CD14-positive monocyte (primary cell): ENCODE results near the gene MRPL43. TPM values are rescaled to one million over a fixed set of nuclear protein-coding genes. Genes with fewer than 3 reads are reported as not detected.
A peak's percentile ranks its signal among the peaks of the same experiment; 100 is the strongest.

Experiments used
- DNase-seq, 3 donors: peaks; one replicate each; pipeline ENCODE4 v3.0.0-alpha.2; 2011 to 2022
- H2AFZ ChIP-seq: 2 replicates; pipeline ENCODE4 v1.6.0; 2012; ENCODE audit warnings: mild to moderate bottlenecking, low read depth, low read length, inconsistent platforms; ENCODE audit not compliant: insufficient read depth, poor library complexity, severe bottlenecking
- H3K27ac ChIP-seq, 2 donors: 1 replicate in 1 of 2; 2 replicates in 1 of 2; pipeline ENCODE4 v1.5.1; 2012 to 2013; ENCODE audit warnings: low read length in 2 of 2, control low read depth in 1 of 2, inconsistent platforms in 1 of 2, low read depth in 1 of 2, mild to moderate bottlenecking in 1 of 2
- H3K27me3 ChIP-seq, 2 donors: one replicate each; pipeline versions ENCODE4 v1.6.0 to v1.6.1; 2011 to 2013; ENCODE audit warnings: low read length in 2 of 2; ENCODE audit not compliant: control insufficient read depth in 2 of 2, insufficient read depth in 2 of 2
- H3K36me3 ChIP-seq, 2 donors: replicated peaks in 1 of 2; 1 replicate in 1 of 2; 2 replicates in 1 of 2; pipeline versions ENCODE4 v1.5.1 to v1.6.1; 2012 to 2013; ENCODE audit warnings: low read length in 2 of 2, control low read depth in 1 of 2, inconsistent platforms in 1 of 2, mild to moderate bottlenecking in 1 of 2; ENCODE audit not compliant: insufficient read depth in 2 of 2, control insufficient read depth in 1 of 2
- H3K4me1 ChIP-seq, 2 donors: 1 replicate in 1 of 2; 2 replicates in 1 of 2; pipeline versions ENCODE4 v1.5.1 to v1.6.1; 2012 to 2013; ENCODE audit warnings: low read length in 2 of 2, control low read depth in 1 of 2, inconsistent platforms in 1 of 2, mild to moderate bottlenecking in 1 of 2, moderate library complexity in 1 of 2; ENCODE audit not compliant: insufficient read depth in 2 of 2, control insufficient read depth in 1 of 2
- H3K4me2 ChIP-seq: replicated peaks from 2 replicates; pipeline ENCODE3; 2012; ENCODE audit warnings: low read length, moderate library complexity, mild to moderate bottlenecking; ENCODE audit not compliant: poor library complexity, severe bottlenecking; ENCODE audit errors: extremely low read depth
- H3K4me3 ChIP-seq, 3 experiments: fragments of 200-600 bp in 1 of 3; sonication (generic) in 1 of 3; replicated peaks in 1 of 3; 1 replicate in 2 of 3; 2 replicates in 1 of 3; pipeline ENCODE4 v1.5.1; 2011 to 2013; ENCODE audit warnings: low read length in 3 of 3, mild to moderate bottlenecking in 3 of 3, control low read depth in 2 of 3, low read depth in 2 of 3, inconsistent platforms in 1 of 3, moderate library complexity in 1 of 3
- H3K79me2 ChIP-seq: 2 replicates; pipeline ENCODE4 v1.6.0; 2012; ENCODE audit warnings: mild to moderate bottlenecking, control low read depth, inconsistent platforms, low read length, moderate library complexity; ENCODE audit not compliant: insufficient read depth
- H3K9ac ChIP-seq: 2 replicates; pipeline ENCODE4 v1.6.0; 2017; ENCODE audit warnings: low read length, mild to moderate bottlenecking; ENCODE audit not compliant: insufficient read depth, poor library complexity, severe bottlenecking
- H3K9me3 ChIP-seq, 2 donors: replicated peaks in 1 of 2; 1 replicate in 1 of 2; 2 replicates in 1 of 2; pipeline versions ENCODE4 v1.5.1 to v1.6.1; 2012 to 2013; ENCODE audit warnings: low read length in 2 of 2, control low read depth in 1 of 2; ENCODE audit not compliant: control insufficient read depth in 1 of 2, insufficient read depth in 1 of 2
- H4K20me1 ChIP-seq: 2 replicates; pipeline ENCODE4 v1.6.0; 2012; ENCODE audit warnings: mild to moderate bottlenecking, low read length, control low read depth, moderate library complexity; ENCODE audit not compliant: insufficient read depth
- H3K27ac Mint-ChIP-seq, 7 donors: one replicate each; pipeline ENCODE4 v1.8.0; 2020; ENCODE audit warnings: mild to moderate bottlenecking in 7 of 7, mixed read lengths in 7 of 7, moderate library complexity in 6 of 7, inconsistent platforms in 2 of 7
- H3K27me3 Mint-ChIP-seq, 3 donors: one replicate each; pipeline ENCODE4 v1.8.0; 2021 to 2022; ENCODE audit warnings: low read depth in 3 of 3, mild to moderate bottlenecking in 3 of 3, mixed read lengths in 3 of 3, moderate library complexity in 3 of 3, inconsistent platforms in 1 of 3
- H3K36me3 Mint-ChIP-seq, 2 donors: one replicate each; pipeline ENCODE4 v1.8.0; 2020; ENCODE audit warnings: mixed read lengths in 2 of 2, inconsistent platforms in 1 of 2, mild to moderate bottlenecking in 1 of 2
- H3K4me1 Mint-ChIP-seq: one replicate; pipeline ENCODE4 v1.8.0; 2020; ENCODE audit warnings: mild to moderate bottlenecking, mixed read lengths
- H3K4me3 Mint-ChIP-seq, 2 donors: one replicate each; pipeline ENCODE4 v1.8.0; 2020; ENCODE audit warnings: mild to moderate bottlenecking in 2 of 2, mixed read lengths in 2 of 2, moderate library complexity in 1 of 2
- H3K9me3 Mint-ChIP-seq, 7 donors: one replicate each; pipeline ENCODE4 v1.8.0; 2020 to 2022; ENCODE audit warnings: mixed read lengths in 7 of 7, mild to moderate bottlenecking in 6 of 7, moderate library complexity in 6 of 7, inconsistent platforms in 2 of 7
- WGBS: methylation state at CpG from one replicate; pipeline ENCODE4 v1.1.5; 2013; ENCODE audit warnings: missing lambda C conversion rate; ENCODE audit not compliant: insufficient coverage; 5-methylcytosine and 5-hydroxymethylcytosine counted together
- intact Hi-C, 2 donors: fragments of 100-400 bp; cut with micrococcal nuclease; formaldehyde crosslinking; loops; one replicate each; pipeline versions ENCODE4 v1.15.0 to v1.15.1; 2023
- polyA plus RNA-seq, 3 donors: library from polyadenylated mRNA; depleted of rRNA in 1 of 3; unstranded in 2 of 3; stranded (reverse) in 1 of 3; fragments of 300-500 nt in 2 of 3; fragments of >200 nt in 1 of 3; fragmentation: Illumina TruSeq in 2 of 3; gene quantifications; 1 replicate in 2 of 3; 2 replicates in 1 of 3; pipeline ENCODE4 v1.2.3, GENCODE V29; 2012 to 2021
- TF ChIP-seq, protein P1 (sequence below): fragments of 200-600 bp; IDR thresholded peaks from one replicate; pipeline ENCODE4 v1.8.0; 2022; ENCODE audit warnings: antibody characterized with exemption, mild to moderate bottlenecking

The MRPL43 gene
- polyA plus RNA-seq, 3 donors: 69.5 to 123 (median 98.0) TPM

- Mint-ChIP-seq H3K4me1 (peaks cover 13% of the 10 kb centered on the region), H3K4me3 (peak overlapping the region in 1 of 2 donors; percentile 20), H3K9me3 (peaks cover 0 to 3% (median 0%) of the 10 kb centered on the region in 7 donors), H3K27me3 (peaks cover 16 to 26% (median 22%) of the 10 kb centered on the region in 3 donors), H3K36me3 (peaks cover 0 to 3% of the 10 kb centered on the region in 2 donors), H3K27ac (peak overlapping the region in 1 of 7 donors; percentile 7)
- Histone ChIP-seq H3K9ac (no peak overlapping the region), H3K27ac (no peak overlapping the region), H3K27me3 (peaks cover 7 to 13% of the 10 kb centered on the region in 2 donors), H3K36me3 (no peaks in the 10 kb centered on the region), H2AFZ (no peak overlapping the region), H4K20me1 (no peaks in the 10 kb centered on the region), H3K4me3 (no peak overlapping the region), H3K79me2 (no peaks in the 10 kb centered on the region), H3K9me3 (no peaks in the 10 kb centered on the region), H3K4me2 (no peak overlapping the region), H3K4me1 (peaks cover 11 to 13% of the 10 kb centered on the region in 2 donors)
- intact Hi-C loops: no loop called here
- TF ChIP-seq, protein P1, sequence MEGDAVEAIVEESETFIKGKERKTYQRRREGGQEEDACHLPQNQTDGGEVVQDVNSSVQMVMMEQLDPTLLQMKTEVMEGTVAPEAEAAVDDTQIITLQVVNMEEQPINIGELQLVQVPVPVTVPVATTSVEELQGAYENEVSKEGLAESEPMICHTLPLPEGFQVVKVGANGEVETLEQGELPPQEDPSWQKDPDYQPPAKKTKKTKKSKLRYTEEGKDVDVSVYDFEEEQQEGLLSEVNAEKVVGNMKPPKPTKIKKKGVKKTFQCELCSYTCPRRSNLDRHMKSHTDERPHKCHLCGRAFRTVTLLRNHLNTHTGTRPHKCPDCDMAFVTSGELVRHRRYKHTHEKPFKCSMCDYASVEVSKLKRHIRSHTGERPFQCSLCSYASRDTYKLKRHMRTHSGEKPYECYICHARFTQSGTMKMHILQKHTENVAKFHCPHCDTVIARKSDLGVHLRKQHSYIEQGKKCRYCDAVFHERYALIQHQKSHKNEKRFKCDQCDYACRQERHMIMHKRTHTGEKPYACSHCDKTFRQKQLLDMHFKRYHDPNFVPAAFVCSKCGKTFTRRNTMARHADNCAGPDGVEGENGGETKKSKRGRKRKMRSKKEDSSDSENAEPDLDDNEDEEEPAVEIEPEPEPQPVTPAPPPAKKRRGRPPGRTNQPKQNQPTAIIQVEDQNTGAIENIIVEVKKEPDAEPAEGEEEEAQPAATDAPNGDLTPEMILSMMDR: no peak
- no peak for DNase-seq
- 100% methylated on average over 4 of the region's 6 CpGs for WGBS
Measured at GRCh38 chr10:100972904-100973535, 14.3 kb downstream of the MRPL43 start.

DNA sequence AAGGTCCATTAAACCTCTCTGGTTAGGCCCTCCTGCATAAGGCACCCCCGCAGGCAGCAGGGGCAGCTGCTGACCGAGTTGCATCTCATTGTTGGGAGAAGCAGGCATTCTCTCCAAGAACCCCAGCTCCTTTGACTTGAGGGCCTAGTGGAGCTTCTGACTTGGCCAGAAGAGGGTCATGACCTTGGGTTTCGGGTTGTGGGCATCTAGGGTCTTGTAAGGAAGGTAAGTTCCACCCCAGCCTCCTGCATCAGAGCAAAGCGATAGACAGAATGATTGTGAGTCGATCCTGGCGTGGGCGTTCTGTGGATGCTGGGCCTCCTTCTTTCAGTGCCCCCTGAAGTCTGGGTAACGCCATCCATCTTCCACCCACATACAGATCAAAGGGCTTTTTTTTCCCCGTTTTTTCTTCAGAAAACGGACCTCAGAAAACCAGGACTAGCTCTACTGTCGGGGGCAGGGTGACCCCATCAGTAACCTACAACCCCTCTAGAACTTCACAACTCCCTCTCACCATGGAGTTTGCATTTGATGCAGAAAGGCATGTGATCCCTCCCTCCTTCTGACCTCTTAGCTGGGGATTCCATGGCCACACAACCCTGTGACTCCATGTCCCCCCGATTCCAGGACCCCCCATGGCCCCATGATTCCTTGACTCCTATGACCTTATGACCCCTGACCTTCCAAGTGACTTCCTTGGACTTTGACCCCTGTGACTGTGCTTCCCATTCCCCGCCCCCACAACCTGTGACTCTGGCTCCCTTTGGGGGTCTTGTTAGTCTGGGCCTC, 15.0 kb downstream of the MRPL43 start:
- H3K36me3 ChIP-seq: no peaks in the 10 kb centered on the region
- Mint-ChIP-seq H3K4me3 (peak overlapping the region in 1 of 2 donors; percentile 20), H3K36me3 (peaks cover 0 to 5% of the 10 kb centered on the region in 2 donors), H3K9me3 (peaks cover 0 to 3% (median 0%) of the 10 kb centered on the region in 7 donors), H3K4me1 (peaks cover 13% of the 10 kb centered on the region), H3K27ac (no peak overlapping the region), H3K27me3 (peaks cover 16 to 26% (median 22%) of the 10 kb centered on the region in 3 donors)
- H3K4me2 ChIP-seq: no peak overlapping the region
- TF ChIP-seq, protein P1: no peak
- no peak overlapping the region for H3K4me3 ChIP-seq
- H3K27me3 ChIP-seq: peaks cover 7 to 13% of the 10 kb centered on the region in 2 donors
- no peak overlapping the region for H3K9ac ChIP-seq
- DNase-seq: no peak
- no peaks in the 10 kb centered on the region for H3K9me3 ChIP-seq
- no peaks in the 10 kb centered on the region for H4K20me1 ChIP-seq
- H3K27ac ChIP-seq: no peak overlapping the region
- peaks cover 11 to 13% of the 10 kb centered on the region in 2 donors for H3K4me1 ChIP-seq
- no peak overlapping the region for H2AFZ ChIP-seq
- no peaks in the 10 kb centered on the region for H3K79me2 ChIP-seq
- intact Hi-C loops: no loop called here
- whole genome bisulfite sequencing: 92% methylated on average over 13 of the region's 13 CpGs
